ENCODE data around the gene GALNT1.

GRCh38 chr18:35564795-35565453 lies 16.6 kb upstream of the GALNT1 start:
- TF ChIP-seq KAT8 (IDR thresholded peaks at IDR 0.05; ENCODE audit: low read depth) (no peak), KHSRP (IDR thresholded peaks at IDR 0.05) (no peak), EGR1 (conservative IDR thresholded peaks at IDR 0.05) (no peak), ZNF561 (CRISPR knock-in tag; conservative IDR thresholded peaks at IDR 0.05) (no peak), ELF4 (CRISPR knock-in tag; IDR thresholded peaks at IDR 0.05) (no peak), TGIF2 (CRISPR knock-in tag; IDR thresholded peaks at IDR 0.05) (no peak), ZNF764 (CRISPR knock-in tag; IDR thresholded peaks at IDR 0.05; ENCODE audit: low read depth) (no peak)

All from K562 (cell line).